Measurements from ENCODE around the gene SCAPER.
"Not testable (repeated sequence)": the region's sequence is repeated elsewhere in the genome, so short reads cannot be mapped to it uniquely, and the experiment has no call there.

The SCAPER gene

GRCh38 chr15:76555247-76555646, 349.9 kb downstream of the SCAPER start:
- DNase-seq = no peak

GRCh38 chr15:76553564-76553963, 351.6 kb downstream of the SCAPER start:
- DNase-seq = no peak

- no peak for DNase-seq
Measured at GRCh38 chr15:76553102-76553501, 352.0 kb downstream of the SCAPER start.

- DNase-seq = no peak
Measured at GRCh38 chr15:76546805-76547204, 358.3 kb downstream of the SCAPER start.

DNA sequence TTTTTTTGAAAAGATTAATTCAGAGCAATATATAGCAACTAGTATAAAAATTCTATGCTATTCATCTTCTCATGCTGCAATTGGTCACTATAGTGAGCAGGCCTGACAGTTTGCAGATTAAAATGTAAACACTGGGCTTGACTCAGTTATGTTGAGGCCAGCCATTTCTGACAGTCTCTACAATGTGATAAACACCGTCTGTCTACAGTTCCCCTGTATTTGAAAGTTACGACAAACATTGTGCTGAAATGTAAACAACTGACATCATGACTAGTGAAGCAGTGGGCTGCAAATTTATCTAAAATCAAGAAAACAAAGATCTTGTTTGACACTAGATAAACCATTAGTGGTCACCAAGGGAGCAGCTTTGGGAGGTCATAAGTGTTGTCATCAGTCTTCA, 371.1 kb downstream of the SCAPER start:
- DNase-seq = no peak

DNA sequence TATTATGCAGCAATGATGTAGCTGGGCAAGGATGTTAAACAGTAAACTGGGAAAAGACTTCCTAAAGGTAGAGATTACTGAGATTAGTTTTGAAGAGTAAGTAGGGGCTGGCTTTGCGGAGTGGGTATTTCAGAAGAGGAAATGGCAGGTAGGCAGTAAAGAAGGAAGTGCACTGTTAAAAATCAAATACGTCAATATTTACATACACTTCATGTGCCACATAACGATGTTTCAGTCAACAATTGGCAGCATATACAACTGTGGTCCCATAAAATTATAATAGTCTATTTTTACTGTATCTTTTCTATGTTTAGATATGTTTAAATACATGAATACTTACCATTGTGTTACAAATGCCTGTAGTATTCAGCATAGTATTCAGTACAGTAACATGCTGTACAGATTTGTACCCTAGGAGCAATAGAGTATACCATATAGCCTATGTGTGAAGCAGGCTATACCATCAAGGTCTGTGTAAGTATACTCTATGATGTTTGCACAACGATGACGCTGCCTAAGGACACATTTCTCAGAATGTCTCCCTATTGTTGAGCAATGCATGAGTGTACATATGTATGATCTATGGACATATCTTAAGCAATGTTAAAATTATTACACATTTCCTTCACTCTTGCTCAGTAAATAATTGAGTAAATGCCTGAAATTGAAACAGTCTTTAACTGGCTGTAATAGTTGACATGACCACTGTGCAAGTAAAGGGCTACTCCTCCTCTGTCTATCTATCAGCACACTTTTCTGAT, 371.9 kb downstream of the SCAPER start:
- no peak for DNase-seq

DNA sequence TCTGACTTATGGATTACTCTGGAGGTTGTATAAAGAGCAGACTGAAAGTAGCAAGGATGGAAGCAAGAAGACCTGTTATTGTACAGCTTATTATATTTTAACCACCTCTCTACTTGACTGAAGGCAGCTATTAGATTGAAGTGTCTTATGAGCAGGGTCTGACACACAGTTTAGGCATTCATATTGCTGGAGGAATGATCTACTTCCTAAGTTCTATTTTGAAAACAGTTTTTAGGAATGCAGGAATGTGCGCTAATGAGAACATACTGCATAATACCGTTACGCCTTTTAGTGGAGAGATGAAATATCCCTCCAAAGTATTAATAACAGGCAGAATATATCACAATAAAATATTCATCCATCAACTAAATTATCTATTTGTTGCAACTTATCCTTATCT, 375.2 kb downstream of the SCAPER start:
- DNase-seq = peak; percentile 74

DNA sequence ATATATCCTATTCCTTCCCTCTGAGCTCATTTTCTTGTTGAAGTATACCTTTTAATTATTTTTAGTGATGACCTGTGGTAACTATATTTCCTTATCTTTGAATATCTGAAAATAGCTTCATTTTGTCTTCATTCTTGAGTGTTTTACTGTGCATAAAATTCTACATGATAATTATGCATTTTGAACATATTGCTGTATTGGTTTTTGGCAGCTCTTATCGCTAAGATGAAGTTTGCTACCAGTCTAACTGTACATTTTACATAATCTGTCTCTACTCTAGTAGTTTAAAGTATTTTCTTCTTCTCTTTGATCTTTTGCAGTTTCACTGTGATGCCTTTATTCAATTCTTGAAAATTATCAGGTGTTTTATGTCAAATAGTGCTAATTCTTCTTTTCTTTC, 379.0 kb downstream of the SCAPER start:
- no peak for DNase-seq

- DNase-seq = no peak
Measured at GRCh38 chr15:76517910-76518309, 387.2 kb downstream of the SCAPER start.

GRCh38 chr15:76514282-76514681, 390.9 kb downstream of the SCAPER start:
- no peak for DNase-seq

GRCh38 chr15:76512971-76513370, 392.2 kb downstream of the SCAPER start:
- DNase-seq = peak; percentile 33

DNA sequence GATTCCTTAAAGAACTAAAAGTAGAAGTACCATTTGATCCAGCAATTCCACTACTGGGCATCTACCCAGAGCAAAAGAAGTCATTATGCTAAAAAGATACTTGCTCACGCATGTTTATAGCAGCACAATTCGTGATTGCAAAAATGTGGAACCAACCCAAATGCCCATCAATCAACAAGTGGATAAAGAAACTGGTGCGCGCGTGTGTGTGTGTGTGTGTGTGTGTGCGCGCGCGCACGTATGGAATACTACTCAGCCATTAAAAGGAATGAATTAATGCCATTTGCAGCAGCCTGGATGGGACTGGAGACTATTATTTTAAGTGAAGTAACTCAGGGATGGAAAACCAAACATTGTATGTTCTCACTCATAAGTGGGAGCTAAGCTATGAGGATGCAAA, 394.5 kb downstream of the SCAPER start:
- DNase-seq = not testable (repeated sequence)

DNA sequence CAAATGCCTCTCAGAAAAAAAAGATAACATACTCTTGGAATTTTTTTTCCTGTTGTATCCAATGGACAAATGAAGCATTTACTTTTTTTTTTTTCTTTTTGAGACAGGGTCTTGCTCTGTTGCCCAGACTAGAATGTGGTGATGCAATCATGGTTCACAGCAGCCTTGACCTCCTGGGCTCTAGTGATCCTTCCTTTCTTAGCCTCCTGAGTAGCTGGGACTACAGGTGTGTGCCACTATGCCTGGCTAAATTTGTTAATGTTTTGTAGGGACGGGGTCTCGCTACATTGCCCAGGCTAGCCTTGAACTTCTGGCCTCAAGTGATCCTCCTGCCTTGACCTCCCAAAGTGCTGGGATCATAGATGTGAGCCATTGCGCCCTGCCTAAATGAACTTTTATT, 401.3 kb downstream of the SCAPER start:
- DNase-seq = no peak

GRCh38 chr15:76503121-76503520, 402.0 kb downstream of the SCAPER start:
- no peak for DNase-seq

DNA sequence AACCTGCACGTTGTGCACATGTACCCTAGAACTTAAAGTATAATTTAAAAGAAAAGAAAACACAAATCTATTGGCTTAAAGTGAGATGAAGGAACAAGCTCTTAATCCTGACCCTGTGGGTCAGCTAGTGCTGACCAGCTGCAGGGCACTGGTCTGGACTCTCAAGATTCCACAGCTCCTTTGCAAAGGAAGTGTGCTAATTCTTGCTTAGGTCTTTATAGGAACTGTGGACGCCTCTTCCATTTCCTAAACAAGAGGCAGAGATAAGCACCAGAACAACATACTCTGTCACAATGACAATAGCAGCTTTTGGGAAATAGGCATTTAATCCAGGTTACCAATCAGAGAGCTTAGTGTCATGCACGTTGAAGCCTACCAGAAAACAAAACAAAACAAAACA, 402.5 kb downstream of the SCAPER start:
- no peak for DNase-seq

DNA sequence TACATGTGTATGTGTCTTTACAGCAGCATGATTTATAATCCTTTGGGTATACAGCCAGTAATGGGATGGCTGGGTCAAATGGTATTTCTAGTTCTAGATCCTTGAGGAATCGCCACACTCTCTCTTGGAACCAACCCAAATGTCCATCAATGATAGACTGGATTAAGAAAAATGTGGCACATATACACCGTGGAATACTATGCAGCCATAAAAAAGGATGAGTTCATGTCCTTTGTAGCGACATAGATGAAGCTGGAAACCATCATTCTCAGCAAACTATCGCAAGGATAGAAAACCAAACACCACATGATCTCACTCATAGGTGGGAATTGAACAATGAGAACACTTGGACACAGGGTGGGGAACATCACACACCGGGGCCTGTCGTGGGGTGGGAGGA, 403.0 kb downstream of the SCAPER start:
- DNase-seq = not testable (repeated sequence)

DNA sequence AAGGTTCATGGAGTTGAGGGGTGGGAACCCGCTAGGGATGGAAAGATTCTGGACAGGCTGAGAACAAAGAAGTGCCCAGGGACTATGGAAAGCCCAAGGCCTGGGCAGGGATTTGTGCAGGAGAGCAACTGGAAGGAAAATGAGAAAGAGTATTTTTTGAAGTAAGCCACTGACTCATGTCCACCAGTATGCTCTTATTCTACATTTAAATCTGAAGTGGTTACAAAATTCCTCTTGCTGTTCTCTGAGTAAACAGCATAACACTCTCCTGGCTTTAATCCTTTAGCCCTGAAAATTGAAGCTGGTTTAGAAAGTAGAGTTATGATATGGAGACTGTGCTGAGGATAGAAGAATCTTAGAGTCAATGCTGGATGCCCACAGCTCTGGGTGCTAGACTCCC, 403.4 kb downstream of the SCAPER start:
- no peak for DNase-seq

DNA sequence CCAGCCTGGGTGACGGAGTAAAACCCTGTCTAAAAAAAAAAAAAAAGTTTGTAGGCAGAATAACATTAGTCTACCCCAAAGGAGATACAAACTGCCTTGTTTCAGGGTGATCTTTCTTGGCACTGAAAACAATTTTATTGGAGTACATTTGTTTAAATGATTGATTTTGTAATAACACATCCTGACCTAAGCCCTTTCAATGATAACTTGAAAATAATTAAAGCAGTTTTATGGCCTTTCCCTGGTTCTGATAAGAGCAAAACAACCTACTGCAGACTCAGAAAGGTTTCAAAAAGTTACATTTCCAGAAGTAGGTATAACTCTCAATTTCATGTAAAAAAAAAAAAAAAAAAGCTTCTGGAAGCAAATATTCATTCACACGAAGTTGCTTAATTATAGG, 404.1 kb downstream of the SCAPER start:
- no peak for DNase-seq

- DNase-seq = peak; percentile 29
Measured at GRCh38 chr15:76495487-76495886, 409.7 kb downstream of the SCAPER start.

GRCh38 chr15:76492538-76492937, 412.6 kb downstream of the SCAPER start:
- DNase-seq = no peak

DNA sequence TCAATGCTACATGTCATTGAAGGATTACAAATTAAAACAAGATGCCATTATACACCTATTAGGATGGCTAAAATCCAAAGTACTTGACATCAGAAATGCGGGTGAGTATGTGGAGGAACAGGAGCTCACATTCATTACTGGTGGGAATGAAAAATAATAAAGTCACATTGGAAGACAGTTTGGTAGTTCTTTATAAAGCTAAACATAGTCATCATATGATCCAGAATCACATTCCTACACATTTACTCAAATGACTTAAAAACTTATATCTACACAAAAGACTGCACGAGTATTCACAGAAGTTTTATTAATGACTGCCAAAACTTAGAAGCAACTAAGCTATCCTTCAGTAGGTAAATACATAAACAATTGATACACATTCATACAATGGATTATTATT, 421.4 kb downstream of the SCAPER start:
- DNase-seq = no peak

DNA sequence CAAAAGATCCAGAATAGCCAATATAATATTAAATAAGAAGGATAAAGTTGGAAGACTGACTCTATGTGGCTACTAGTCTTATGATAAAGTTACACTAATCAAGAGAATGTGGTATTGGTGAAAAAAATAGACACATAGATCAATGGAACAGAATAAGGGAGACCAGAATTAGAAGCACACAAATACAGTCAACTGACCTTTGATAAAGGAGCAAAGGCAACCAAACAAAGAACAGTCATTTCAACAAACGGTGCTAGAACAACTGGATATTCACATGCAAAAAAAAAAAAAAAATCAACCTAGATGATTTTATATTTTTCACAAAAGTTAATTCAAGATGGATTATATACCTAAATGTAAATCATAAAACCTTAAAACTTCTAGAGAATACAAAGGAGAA, 422.1 kb downstream of the SCAPER start:
- DNase-seq = no peak

DNA sequence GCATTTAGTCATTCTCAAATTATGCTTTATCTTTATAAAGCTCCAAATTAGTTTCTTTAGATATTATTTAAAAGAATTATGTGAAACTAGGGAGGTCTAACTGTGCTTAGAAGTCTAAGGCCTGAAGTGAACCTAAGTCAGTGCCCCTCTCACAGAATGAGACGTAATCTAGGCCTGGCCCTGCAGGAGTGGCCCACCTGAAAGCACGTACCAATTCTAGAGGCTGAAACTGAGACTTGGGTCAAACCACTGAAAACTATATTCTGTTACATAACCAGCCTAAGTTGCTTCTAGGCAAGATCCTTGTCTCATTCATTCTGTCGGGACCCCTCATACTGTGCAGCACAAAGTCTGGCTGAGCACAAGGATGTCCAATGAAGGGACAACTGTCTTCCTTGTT, 424.9 kb downstream of the SCAPER start:
- DNase-seq = no peak

GRCh38 chr15:76470691-76471090, 434.4 kb downstream of the SCAPER start:
- peak; percentile 26 for DNase-seq

DNA sequence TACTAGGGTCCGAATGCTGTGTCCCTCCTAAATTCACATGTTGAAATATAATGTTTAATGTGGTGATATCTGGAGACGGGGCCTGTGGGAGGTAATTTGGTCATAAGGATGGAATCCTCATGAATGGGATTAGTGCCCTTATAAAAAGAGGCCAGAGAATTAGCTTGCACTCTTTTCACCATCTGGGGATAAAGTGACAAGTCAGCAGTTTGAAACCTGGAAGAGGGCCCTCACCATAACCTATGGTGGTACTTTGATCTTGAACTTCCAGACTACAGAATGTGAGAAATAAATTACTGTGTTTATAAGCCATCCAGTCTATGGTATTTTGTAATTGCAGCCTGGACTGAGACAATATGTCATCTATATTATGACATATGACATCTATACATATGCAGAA, 436.4 kb downstream of the SCAPER start:
- no peak for DNase-seq
